ENCODE measurements around the gene ASF1B.
"Not testable (repeated sequence)": the region's sequence is repeated elsewhere in the genome, so short reads cannot be mapped to it uniquely, and the experiment has no call there.

The ASF1B gene

GRCh38 chr19:14160017-14160703 lies 23.8 kb upstream of the ASF1B start:
- no peak for DNase-seq (ENCODE audit: low read depth)

- no peak for DNase-seq (ENCODE audit: low read depth)
Observed at GRCh38 chr19:14159059-14159458, 22.7 kb upstream of the ASF1B start.

- no peak for DNase-seq (ENCODE audit: low read depth)
Observed at GRCh38 chr19:14158276-14159023, 22.1 kb upstream of the ASF1B start.

DNA sequence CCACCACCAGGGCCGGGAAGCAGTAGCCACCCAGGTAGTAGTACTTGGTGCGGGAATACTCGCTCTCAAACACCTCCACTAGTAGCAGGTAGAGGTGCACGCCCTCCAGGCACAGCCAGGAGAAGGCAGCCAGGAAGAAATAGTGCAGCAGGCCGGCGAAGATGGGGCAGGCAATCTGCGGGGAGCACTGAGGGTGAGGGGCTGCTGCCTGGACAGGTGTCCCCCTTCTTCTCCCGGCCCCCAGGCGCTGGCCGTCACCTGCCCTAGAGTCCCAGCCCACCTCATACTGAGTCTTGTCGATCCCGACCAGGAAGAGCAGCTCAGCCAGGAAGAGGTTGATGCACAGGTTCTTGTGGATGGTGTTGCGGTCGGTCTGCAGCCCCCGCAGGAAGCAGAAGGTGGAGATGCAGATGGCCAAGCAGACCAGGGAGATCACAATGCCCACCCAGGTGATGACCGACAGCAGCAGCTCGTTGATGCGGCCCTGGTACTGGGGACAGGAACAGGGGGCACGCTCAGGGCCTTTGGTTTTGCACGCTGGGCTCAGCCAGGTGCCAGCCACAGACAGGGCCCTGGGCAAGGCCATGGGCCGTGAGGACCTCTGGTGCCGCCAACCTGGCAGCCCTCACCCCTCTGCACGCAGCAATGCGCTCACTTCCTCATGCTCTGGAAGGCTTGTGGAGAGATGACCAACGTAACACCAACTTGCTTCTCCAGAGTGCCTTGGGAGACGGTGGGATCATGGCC lies 20.8 kb upstream of the ASF1B start:
- no peak for DNase-seq (ENCODE audit: low read depth)

- DNase-seq (ENCODE audit: low read depth) = no peak
Observed at GRCh38 chr19:14156122-14156521, 19.7 kb upstream of the ASF1B start.

GRCh38 chr19:14155371-14155770 lies 19.0 kb upstream of the ASF1B start:
- no peak for DNase-seq (ENCODE audit: low read depth)

DNA sequence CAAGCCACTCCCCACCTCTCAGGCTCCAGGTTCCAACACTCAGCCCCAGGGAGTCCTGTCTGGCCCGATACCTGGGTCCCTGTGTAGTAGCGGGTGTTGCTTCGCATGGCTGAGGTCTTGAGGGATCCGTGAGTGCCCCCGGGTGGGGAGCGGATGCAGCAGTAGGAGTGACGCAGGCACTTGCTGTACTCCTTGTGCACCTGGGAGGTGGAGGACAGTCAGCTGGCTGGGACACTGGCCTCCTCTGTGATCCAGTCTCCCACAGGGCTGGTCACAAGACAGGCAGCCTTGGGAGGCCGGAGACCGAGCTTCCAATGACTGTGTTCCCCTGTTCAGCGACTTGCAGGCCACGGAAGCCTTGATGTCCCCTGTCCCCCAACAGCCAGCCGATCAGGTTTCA lies 16.3 kb upstream of the ASF1B start:
- no peak for DNase-seq (ENCODE audit: low read depth)

DNA sequence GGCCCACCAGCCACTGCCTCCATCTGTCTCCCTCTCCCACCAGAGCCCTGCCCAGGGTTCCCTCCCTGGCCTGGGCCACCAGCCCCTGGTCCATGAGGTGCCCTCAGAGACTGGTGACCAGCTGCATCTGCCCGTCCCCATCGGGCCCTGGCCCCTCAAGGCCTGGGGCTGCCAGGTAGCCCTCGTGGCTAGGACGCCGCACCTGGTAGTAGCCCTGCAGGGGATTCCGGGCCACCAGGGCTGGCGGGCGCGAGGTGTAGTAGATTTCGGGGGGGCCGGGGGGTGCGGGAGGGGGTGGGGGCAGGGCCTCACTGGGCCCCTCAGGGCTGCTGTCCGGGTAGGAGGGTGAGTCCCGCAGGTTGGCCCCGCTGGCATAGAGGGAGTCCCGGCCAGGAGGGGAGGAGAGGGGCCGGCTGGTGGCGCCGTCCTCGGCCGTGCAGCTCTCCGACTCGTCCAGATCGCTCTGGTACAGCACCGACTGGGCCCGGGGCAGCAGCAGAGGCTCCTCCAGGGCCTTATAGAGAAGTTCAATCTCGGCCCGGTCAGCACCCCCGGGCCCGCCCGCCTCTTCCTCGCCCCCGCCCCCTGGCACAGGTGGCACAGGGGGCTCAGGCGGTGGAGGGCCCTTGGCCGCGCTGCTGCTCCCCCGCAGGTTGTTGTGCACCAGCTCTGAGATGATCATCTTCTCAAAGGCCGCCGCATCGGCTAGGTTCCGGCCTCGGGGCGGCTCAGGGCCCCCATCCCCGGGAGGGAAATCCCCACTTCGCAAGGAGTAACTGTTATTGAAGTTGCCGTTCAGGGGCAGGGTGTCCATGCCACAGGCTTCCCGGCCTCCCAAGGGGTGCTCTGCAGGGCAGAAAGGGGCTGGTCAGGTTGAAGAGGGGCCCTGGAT lies 14.6 kb upstream of the ASF1B start:
- no peak for DNase-seq (ENCODE audit: low read depth)

- DNase-seq (ENCODE audit: low read depth) = no peak
Observed at GRCh38 chr19:14150041-14150769, 13.8 kb upstream of the ASF1B start.

DNA sequence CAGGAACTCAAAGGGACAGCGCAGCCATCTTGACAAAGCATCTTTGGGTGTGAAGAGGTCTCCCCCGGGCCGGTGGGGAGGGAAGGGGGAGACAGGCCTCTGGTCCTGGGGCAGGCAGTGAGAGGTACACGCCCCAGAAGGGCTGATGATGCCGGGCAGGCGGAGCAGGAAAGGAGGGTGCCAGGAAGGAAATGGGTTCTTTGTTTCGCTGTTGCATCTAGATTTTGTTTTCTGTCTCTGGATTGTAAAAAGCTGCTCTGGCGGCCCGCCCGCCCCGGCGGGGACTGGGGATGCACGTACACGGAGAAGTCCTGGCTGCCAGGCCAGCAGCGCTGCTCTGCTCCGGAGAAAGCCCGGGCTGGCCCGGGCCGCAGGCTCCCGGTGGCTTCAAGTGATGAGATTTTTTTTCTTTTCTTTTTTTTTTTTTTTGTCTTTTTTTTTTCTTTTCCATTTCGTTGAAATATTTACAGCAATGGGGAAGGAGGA lies 13.2 kb upstream of the ASF1B start:
- no peak for DNase-seq (ENCODE audit: low read depth)

GRCh38 chr19:14148751-14149410 lies 12.5 kb upstream of the ASF1B start:
- DNase-seq (ENCODE audit: low read depth) = no peak

- DNase-seq (ENCODE audit: low read depth) = peak; percentile 31
Observed at GRCh38 chr19:14147797-14148605, 11.6 kb upstream of the ASF1B start.

- DNase-seq (ENCODE audit: low read depth) = no peak
Observed at GRCh38 chr19:14146789-14147216, 10.4 kb upstream of the ASF1B start.

DNA sequence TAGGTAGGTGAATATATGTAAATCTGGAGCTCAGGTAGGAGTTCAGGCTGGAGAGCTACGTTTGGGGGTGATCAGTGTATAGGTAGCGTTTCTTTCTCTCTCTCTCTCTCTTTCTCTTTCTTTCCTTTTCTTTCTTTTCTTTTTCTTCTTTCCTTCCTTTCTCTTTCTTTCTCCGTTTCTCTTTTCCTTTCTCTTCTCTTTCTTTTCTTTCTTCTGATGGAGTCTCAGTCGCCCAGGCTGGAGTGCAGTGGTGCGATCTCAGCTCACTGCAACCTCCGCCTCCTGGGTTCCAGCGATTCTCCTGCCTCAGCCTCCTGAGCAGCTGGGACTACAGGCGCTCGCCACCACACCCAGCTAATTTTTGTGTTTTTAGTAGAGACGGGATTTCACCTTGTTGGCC lies 9.8 kb upstream of the ASF1B start:
- not testable (repeated sequence) for DNase-seq (ENCODE audit: low read depth)

- DNase-seq (ENCODE audit: low read depth) = no peak
Observed at GRCh38 chr19:14145381-14145780, 9.0 kb upstream of the ASF1B start.

GRCh38 chr19:14142262-14143190 lies 6.1 kb upstream of the ASF1B start:
- no peak for DNase-seq (ENCODE audit: low read depth)

- DNase-seq (ENCODE audit: low read depth) = peak; percentile 35
Observed at GRCh38 chr19:14141041-14141440, 4.7 kb upstream of the ASF1B start.

- DNase-seq (ENCODE audit: low read depth) = no peak
Observed at GRCh38 chr19:14139944-14140343, 3.6 kb upstream of the ASF1B start.

Measured in stimulated activated CD4-positive, alpha-beta T cell treated with anti-CD3 and anti-CD28 coated beads, Interleukin-2, amount 100 ng/mL, for 4 hours (primary cell).